ENCODE measurements around the gene DLGAP4.

Gene DLGAP4

GRCh38 chr20:36305602-36306551, at the start of gene DLGAP4:
DLGAP4 (plus strand) TSS chr20:36306339; CDS start chr20:36431718, 125,379 bp downstream.
- DNase-seq: no peak

GRCh38 chr20:36259177-36260061, 46.7 kb upstream of the DLGAP4 start:
- DNase-seq: no peak

DNA sequence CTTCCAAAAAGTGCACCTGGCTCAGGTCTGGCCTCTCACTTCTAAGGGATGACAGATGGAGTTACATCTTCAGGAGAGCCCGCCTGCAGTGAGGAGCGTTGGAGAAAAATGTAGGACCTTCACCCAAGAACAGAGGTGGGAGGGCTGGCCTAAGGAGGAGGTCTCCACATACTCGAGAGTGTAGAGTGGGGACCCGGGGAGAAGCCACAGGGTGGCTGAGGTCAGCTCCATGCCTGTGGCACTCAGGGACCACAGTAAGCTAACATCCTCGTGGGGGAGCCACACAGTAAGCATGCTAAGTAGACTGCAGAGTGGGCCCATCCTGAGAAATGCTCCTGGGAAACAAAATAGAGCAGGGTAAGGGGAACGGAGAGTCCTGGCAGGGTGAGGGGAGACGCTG, 45.8 kb upstream of the DLGAP4 start:
- no peak for DNase-seq

GRCh38 chr20:36261389-36262105, 44.6 kb upstream of the DLGAP4 start:
- no peak for DNase-seq

- DNase-seq: no peak
Observed at GRCh38 chr20:36262440-36262839, 43.7 kb upstream of the DLGAP4 start.

DNA sequence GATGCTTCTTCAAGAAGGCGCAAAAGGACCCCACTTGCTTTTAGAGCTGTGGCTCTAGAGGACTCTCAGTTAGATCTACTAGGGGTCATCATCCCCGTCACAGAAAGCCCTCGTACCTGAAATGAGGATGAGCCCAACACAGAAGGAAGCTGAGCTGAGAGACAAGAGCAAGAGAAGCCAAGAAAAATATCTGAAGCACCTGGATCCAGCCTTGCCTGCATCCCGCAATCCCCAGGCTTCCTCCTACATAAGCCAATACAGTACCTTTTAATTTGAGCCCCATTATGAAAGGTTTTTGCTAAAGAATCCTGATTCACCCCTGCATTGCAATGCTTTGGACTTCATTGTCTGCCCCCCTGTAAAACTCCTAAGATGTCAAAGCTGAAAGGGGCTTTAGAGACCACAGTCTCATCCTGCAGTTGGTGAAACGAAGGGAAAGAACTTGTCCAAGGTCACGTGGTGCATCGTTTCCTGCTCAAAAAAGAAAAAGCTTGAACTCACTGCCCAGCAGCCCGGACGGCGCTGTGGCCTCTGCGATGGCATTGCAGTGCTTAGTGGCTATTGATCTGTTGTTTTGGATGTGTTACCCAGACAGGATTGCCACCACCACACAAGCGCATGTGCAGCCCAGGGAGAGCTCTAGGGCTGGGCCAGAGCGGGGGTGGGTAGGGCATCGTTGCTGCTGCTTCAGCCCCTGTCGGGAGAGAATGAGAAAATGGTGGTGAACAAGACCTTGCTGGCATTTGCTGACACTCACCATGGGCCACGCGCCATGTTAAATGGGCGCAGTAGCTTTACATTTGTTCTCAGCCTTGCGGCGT, 41.5 kb upstream of the DLGAP4 start:
- DNase-seq: no peak

- no peak for DNase-seq
Observed at GRCh38 chr20:36266189-36266588, 40.0 kb upstream of the DLGAP4 start.

DNA sequence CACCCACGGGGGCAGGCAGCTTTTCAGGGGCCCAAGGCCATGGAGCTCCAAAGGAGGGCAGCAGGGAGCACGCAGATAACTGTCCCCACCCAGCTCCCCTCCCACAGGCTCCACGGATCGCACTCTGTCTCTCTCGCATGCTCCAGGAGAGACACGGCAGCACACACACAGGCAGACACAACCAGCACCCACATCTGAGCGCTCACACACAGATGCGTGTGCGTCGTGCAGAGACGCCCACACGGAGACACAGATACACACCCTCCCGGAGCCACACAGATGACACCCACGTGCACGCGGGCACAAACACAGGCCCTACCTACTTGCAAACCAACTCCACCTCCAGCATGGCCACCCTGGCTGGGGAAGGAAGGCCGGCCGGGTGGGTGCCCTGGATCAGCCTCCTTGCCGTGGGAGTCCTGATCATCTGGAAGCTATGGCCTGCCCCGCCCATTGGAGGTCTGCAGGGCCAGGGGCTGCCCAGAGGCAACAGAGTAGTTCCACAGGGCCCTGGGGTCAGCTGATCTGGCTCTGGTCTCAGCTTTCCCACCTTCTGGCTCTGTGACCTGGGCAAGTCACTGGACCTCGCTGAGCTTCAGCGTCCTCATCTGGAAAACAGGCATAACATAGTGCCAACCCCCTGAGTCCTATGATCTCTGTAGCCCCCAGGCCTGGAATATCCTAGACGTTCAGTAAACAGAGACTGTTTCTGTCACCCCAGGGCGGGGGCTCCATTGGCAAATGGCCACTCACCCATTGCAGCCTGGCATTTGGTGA, 38.3 kb upstream of the DLGAP4 start:
- no peak for DNase-seq

- no peak for DNase-seq
Observed at GRCh38 chr20:36268440-36269342, 37.4 kb upstream of the DLGAP4 start.

DNA sequence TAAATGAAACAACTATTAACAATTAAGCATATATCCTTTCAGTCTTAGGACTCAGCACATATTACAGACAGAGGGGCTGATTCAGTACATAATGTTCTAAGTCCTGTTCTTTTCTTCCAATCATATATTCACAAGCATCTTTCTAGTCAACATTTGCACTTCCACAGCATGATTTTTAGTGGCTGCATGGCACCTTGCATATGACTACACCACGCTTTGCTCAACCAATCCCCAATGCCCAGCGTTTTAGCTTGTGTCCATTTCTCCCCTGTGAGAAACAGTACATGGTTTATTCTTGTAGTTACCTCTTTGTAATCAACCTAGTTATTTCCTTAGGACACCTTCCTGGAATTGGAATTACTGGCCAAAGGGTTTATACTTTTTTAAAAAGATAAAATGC, 36.6 kb upstream of the DLGAP4 start:
- no peak for DNase-seq

- DNase-seq: no peak
Observed at GRCh38 chr20:36270744-36271638, 35.1 kb upstream of the DLGAP4 start.

GRCh38 chr20:36271639-36272546, 34.2 kb upstream of the DLGAP4 start:
- no peak for DNase-seq

- no peak for DNase-seq
Observed at GRCh38 chr20:36272547-36273220, 33.5 kb upstream of the DLGAP4 start.

DNA sequence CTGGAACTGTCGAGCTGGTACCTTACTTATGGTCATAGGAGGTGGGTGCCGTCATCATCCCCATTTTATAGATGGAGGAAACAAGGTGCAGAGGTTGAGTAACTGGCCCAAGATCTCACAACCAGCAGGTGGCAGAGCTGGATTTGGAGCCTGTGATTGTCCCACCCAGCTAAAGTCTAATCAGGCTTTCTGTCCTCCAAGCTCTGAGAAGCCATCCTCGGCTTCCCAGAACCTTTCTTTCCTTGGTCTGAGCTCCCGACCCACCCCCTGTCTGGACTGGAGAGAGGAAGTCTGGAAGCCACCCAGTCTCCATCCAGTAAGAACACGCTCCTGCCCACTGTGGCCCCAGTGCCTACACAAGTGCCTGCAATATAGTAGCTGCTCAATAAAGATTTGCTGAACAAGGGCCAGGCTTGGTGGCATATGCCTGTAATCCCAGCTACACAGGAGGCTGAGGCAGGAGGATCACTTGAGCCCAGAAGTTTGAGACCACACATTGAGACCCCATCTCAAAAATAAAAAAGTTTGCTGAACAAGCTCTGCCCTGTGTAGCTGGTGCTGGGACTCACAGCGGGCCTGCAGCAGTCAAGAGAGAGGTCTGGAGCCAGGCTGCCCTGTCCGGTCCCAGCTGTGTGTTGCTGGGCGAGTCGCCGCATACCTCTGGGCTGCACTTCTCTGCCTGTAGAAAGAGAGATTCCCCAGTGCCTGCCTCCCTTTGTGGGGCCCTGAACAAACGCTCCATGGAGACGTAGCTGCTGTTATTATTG, 32.5 kb upstream of the DLGAP4 start:
- DNase-seq: no peak

DNA sequence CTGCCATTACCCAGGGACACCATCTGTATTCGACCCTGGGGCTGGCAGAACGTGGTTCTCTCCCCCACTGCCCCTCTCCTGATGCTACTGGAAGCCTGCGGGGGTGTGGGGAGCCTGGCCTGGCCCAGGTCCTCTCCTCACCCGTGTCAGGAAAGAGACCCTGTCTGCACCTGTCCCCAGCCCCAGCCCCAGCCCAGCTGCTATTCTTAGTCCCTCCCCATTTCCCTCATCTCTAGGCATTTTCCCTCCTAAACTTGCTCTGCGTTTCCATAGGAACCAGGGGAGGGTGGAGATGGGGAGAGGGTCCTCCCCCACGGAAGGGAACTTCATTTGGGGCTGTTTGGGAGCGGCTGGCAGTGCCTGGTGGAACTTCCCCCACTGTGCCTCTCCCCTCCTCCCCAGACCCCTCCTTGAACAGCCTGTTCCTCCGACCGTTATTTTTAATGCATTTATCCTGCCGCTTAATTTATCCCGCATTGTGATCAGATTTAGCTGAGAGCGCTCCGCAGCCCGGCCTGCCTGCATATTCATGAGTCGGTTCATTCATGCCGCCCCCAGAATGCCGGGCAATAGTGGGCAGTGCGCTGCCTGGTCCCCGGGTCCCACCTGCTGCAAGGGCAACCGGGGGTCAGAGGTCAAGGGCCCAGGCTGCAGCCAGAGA, 31.8 kb upstream of the DLGAP4 start:
- no peak for DNase-seq

- DNase-seq: no peak
Observed at GRCh38 chr20:36275011-36275410, 31.1 kb upstream of the DLGAP4 start.
